GM08714 (cell line): ENCODE results near the gene FAM193A.
"Not testable (repeated sequence)": the region's sequence is repeated elsewhere in the genome, so short reads cannot be mapped to it uniquely, and the experiment has no call there.

Source experiments
- H3K4me3 ChIP-seq: fragments of 200-500 bp; sonication (Bioruptor generic); 2 replicates; pipeline ENCODE4 v1.5.1; 2014; ENCODE audit warnings: mild to moderate bottlenecking, low read length, inconsistent platforms
- ZNF274 ChIP-seq: IDR thresholded peaks from 2 replicates; pipeline ENCODE4 v1.6.1; 2012; ENCODE audit warnings: mild to moderate bottlenecking, low read depth, low read length

FAM193A gene

DNA sequence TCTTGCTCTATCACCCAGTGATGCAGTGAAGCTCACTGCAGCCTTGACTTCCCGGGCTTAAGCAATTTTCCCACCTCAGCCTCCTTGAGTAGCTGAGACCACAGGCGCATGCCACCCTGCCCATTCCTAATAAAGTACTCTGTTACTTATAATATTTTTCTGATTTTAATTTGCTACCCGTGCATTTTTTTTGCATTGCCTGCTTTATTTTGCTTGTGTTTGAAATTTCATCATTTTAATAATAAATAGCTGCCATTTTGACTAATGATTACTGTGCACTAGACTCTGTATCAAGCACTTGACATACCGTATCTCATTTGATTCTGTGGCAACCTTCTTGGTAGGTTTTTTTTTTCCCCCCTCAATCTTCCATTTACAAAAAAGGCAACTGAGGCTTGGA, 41.7 kb downstream of the FAM193A start:
- no peak for TF ChIP-seq ZNF274
- H3K4me3 ChIP-seq: no peak overlapping the region

DNA sequence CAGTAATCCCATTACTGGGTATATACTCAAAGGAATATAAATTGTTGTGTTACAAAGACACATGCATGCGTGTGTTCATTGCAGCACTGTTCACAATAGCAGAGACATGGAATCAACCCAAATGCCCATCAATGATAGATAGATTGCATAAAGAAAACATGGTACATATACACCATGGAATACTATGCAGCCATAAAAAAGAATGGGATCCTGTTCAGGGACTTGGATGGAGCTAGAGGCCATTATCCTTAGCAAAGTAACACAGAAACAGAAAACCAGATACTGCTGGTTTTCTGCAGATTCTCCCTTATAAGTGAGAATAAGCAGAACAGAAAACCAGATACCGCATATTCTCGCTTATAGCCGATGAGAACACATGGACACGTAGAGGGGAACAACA, 43.5 kb downstream of the FAM193A start:
- no peak for TF ChIP-seq ZNF274

DNA sequence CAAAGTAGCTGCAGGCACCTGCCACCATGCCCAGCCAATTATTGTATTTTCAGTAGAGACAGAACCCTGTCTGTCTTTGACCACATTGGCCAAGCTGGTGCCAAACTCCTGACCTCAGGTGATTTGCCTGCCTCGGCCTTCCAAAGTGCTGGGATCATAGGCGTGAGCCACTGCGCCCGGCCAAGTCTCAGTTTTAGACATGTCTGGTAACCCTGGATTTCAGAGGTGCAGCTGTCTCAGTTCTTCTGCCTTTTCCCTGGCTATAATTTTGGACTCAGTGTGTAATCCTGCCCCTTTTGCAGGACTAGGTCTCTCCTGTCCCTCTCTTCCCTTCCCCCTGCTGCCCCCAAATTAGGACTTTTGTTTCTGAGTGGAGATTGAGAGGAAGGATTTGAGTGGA, 46.6 kb downstream of the FAM193A start:
- TF ChIP-seq ZNF274: no peak
- H3K4me3 ChIP-seq: no peak overlapping the region

More for the DNA sequence above, 43.5 kb downstream of the FAM193A start:
- no peak overlapping the region for H3K4me3 ChIP-seq

DNA sequence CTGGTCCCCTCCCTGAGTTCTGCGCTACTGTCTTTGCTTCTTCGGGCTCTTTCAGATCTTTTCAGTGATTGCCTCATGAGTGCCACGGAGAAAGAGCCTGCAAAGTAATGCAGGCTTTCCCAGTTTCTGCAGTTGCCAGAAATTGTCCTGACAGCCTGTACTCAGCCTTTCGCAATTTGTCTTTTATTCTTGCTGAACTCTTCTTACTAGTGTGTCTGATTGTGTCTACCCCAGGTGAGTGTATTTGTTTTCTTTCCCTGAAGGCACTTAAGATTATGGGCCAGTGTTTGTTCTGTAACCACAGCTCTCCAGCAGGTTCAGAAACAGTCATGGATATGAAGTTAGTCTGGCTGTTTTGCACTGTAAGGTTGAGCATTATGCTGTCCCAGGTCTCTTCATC, 47.1 kb downstream of the FAM193A start:
- TF ChIP-seq ZNF274: no peak
- no peak overlapping the region for H3K4me3 ChIP-seq

DNA sequence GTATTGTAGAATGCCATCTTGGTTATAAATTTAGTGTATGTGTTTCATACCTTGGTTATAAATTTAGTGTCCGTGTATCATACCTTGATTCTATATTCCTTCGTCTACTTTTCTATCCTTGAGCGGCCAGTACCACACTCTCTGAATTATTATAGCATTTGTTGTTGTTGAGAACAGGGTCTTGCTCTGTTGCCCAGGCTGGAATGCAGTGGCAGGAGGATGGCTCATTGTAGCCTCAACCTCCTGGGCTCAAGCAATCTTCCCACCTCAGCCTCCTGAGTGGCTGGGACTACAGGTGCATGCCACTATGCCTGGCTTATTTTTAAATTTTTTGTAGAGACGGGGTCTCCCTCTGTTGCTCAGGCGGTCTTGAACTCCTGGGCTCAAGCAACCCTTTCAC, 50.1 kb downstream of the FAM193A start:
- no peak for TF ChIP-seq ZNF274
- H3K4me3 ChIP-seq: no peak overlapping the region

DNA sequence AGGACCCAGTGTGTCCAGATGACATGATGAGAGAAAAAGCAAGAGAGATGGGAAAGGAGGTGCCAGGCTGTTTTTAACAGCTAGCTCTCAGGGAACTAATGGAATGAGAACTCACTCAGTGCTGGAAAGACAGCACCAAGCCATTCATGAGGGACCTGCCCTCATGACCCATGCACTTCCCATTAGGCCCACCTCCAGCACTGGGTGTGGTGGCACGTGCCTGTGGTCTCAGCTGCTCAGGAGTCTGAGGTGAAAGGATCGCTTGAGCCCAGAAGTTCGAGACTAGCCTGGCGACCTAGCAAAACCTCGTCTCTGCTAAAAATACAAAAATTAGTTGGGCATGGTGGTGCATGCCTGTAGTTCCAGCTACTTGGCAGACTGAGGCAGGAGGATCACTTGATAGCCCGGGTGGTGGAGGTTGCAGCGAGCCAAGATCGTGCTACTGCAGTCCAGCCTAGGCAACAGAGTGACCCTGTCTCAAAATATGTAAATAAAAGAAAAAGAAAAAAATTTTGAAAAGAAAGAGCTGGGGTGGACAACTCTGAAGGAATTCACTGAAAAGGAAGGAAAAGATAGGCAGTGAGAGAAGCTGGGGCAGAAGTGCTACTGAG, 50.9 kb downstream of the FAM193A start:
- H3K4me3 ChIP-seq: no peak overlapping the region
- TF ChIP-seq ZNF274: no peak

DNA sequence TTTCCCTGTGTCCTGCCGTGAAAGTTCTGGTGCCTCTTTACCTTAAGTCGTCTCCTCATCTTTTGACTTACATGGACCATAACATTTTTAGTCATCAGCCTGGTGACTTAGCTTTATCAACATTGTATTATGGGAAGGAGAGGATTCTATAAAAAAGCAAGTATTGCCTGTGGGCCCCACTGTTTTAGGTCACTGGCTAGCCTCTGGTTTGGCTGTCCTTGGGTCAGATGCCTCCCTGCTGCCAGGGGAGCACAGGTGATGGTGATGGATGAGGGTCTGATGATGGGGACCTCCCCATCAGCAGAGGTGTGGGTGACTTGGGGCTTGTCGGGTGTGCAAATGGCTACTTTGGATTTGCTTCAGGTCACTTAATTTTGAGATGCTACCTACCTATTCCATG, 51.8 kb downstream of the FAM193A start:
- no peak overlapping the region for H3K4me3 ChIP-seq
- TF ChIP-seq ZNF274: no peak

DNA sequence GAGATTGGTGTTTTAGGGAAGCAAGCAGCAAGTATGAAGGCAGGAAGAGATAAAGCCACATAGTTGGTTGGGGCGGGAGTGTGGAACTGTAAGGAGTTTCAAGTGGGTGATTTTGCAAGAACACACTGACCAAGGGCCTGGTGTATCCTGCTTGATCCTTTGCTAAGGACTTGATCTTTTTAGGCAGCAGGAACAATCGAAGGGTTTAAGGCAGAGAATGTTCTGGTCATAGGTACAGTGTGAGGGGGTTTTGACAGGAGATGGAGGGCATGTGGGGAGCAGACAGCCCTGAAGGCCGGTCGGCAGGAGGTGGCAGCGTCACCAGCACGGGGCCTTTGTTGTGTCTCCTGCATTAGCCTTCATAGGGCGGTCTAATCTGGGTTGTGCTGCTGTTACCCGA, 54.7 kb downstream of the FAM193A start:
- no peak for TF ChIP-seq ZNF274
- H3K4me3 ChIP-seq: no peak overlapping the region

DNA sequence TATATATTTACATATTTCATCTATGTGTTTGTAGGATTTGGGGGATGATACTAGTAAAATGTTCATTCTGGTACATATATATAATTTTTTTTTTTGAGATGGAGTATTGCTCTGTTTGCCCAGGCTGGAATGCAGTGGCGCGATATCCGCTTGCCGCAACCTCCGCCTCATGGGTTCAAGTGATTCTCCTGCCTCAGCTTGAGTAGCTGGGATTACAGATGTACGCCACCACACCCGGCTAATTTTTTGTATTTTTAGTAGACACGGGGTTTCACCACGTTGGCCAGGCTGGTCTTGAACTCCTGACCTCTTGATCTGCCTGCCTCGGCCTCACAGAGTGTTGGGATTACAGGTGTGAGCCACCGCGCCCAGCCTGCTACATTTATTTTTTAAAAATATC, 55.6 kb downstream of the FAM193A start:
- not testable (repeated sequence) for H3K4me3 ChIP-seq

DNA sequence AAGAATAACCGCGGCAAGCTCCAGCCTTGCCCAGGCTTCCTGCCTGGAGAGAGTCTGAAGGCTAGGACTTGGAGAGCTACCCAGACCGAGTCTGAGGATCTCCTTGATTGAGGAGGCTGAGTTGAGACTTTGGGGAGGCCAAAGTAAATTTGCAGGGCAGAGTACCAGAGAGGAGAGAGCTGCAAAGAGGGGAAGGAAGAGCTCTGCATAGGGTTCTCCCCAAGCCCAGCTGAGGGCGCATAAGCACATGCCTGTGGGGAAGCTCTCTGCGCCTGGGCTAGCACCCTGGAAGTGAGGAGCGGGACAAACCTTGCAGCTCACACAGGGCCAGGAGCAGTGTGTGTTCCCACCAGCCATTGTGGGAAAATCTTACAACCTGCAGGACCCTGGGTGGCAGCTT, 56.1 kb downstream of the FAM193A start:
- no peak overlapping the region for H3K4me3 ChIP-seq
- no peak for TF ChIP-seq ZNF274

DNA sequence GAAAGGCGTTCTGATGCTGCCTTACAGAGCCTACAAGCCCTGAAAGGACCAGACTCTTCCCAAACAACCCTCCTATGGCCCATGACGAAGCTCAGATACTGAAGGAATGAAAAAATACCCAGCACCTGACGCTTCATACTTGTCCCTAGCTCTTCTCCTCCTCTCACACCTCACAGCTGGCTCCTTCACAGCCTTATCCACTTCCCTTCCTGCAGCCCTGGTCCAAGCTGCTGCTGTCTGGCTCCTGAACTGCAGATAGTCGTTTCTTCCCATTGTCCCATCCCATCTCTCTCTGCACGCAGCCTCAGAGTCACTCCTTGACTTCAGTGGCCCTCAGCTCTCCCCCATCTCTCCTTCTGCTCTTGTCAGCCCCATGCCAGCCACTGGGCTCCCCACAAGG, 56.6 kb downstream of the FAM193A start:
- H3K4me3 ChIP-seq: no peak overlapping the region
- no peak for TF ChIP-seq ZNF274

DNA sequence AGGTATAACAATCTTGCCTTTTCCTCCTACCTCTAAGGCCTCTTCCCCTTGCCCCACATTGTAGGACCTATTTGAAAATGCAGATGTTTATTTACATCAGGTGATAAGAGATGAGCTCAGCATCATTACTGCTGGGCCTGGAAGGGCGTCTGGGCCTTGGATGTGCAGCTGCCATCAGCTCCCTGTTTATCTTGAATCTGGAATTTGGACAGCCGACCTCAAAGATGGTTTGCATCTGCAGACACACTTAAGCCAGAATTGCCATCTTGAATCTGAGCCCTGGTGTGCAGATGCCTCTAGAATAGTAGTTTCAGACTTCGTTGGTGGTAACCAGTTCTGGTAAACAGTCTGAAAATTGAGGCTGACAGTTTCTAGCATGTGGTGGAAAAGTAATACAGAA, 59.0 kb downstream of the FAM193A start:
- H3K4me3 ChIP-seq: no peak overlapping the region
- no peak for TF ChIP-seq ZNF274

DNA sequence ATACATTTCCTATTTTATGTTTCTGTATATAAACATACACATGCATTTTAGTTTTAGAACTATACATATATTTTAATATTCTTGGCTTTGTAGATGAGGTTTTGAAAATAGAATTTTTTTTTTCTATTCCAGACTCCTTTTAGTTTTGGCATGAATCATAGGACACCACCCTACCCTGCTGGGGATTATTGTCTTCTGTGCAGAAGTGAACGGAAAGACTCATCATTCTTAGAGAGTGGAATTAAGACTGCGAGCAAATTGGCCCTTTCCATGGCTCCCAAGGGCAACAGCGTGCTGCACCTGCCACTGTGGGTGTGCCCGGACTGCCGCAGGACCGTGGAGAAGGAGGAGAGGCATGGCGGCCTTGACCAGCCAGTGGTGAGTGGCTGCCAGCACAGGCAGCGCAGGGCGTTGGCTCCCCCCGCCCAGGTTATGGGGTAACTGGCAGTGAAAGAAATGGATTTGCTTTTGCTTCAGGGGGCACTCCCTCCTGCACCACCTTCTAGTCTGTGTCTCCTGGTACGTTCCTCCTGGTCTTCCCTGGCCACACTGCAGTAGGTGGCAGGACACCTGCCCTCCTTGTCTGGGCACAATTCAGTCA, 59.6 kb downstream of the FAM193A start:
- no peak for TF ChIP-seq ZNF274
- H3K4me3 ChIP-seq: no peak overlapping the region

DNA sequence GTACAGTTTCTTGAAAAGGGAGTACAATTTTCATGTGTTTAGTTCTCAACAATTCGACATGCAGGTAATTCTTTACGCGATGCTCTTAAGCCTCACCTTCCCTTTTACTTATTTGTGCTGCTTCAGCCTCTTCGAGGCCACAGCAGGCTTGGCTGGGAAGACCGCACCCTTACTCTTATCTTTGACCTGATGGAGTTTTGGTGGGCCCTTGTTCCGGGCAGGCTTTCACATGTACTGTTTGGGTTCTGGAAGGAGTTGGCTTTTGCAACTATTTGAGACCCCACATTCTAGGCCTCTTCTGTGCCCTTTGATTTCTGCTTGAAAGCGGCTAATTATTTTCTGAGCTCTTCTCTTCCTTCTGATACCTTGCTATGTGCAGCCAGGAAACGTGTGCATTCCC, 60.2 kb downstream of the FAM193A start:
- no peak for TF ChIP-seq ZNF274
- H3K4me3 ChIP-seq: no peak overlapping the region

DNA sequence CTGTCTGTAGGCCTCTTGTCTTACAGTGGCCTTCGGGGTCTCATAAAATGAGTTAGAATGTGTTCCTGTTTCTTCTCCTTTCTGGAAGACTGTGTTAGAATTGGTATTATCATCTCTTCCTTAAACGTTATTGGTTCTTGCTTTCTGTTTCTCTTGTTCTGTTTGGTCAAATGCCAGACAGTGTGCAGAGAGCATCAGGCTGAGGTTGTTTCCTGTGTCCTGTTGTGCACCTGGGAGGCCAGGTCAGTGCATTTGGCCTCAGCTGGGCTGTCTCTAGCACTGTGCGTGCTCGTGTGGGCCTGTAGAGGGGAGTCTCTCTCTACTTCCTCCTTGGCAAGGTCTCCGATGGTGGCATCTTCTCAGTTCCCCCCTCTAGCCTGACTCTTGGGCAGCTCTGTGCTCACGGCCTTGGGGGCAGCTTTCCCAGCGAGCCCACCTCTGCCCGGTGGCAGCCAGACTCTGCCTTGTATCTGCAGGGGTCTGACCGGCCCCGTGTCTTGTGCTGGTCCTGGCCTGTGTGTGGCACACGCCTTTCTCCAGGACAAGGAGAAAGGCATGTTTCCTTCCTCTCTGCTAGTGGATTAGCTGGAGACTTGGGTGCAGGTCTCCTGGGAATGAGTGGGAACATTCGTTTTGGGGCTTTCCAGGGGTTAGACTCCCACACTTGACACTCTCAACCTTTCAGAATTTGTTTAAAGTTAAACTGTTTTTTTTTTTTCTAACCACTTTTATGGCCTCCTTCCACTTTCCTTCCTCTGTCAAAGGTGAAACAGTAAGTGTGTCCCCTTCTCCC, 62.3 kb downstream of the FAM193A start:
- TF ChIP-seq ZNF274: no peak
- H3K4me3 ChIP-seq: no peak overlapping the region; the same call in 1 of the 2 replicates
